SK-MEL-5 (cell line): ENCODE data around the gene ARMH2. TPM values are rescaled to one million over a fixed set of nuclear protein-coding genes. Genes with fewer than 3 reads are reported as not detected.
"Not testable (repeated sequence)": the region's sequence is repeated elsewhere in the genome, so short reads cannot be mapped to it uniquely, and the experiment has no call there.

Experiments used
- DNase-seq: peaks from one replicate; pipeline ENCODE4 v3.0.0-alpha.2; 2016; ENCODE audit warnings: low read depth, low spot score
- in situ Hi-C: cut with HindIII; loops from 2 replicates; pipeline ENCODE4 v1.10.0; 2016; ENCODE audit warnings: low sequenced_read_pairs, high pct_unique_total_duplicates, low pct_unique_long_range_greater_than_20kb
- total RNA-seq: library from RNA; depleted of rRNA; stranded (reverse); fragments of >200 nt; shearing (Covaris generic); gene quantifications from 2 replicates; pipeline ENCODE4 v1.2.3, GENCODE V29; 2014; rRNA removed

The ARMH2 gene
- total RNA-seq, 1 experiment from 2014 or later: not detected

- no peak for DNase-seq
- in situ Hi-C loops: no loop called here
These were observed 45.7 kb downstream of the ARMH2 start for GRCh38 chr6:24752917-24753492.

GRCh38 chr6:24752503-24752902 is 46.2 kb downstream of the ARMH2 start:
- in situ Hi-C loops: no loop called here
- no peak for DNase-seq

- in situ Hi-C loops, DNase-seq: not testable (repeated sequence)
These were observed 47.8 kb downstream of the ARMH2 start for GRCh38 chr6:24750878-24751277.

- in situ Hi-C loops: no loop called here
- DNase-seq: no peak
These were observed 49.4 kb downstream of the ARMH2 start for GRCh38 chr6:24749297-24749696.

Other genes with a start within 250 kb of the ARMH2 start
- gene KIAA0319, start 152.7 kb downstream of the ARMH2 start, total RNA-seq: 0.03 and 0.11 TPM in 2 replicates
- 22.0 and 27.1 TPM in 2 replicates for gene TDP2, start 132.0 kb downstream of the ARMH2 start, total RNA-seq
- 27.6 and 34.1 TPM in 2 replicates for gene ACOT13, start 131.8 kb downstream of the ARMH2 start, total RNA-seq
- 108 and 114 TPM in 2 replicates for gene C6orf62, start 79.8 kb downstream of the ARMH2 start, total RNA-seq
- 74.8 and 78.1 TPM in 2 replicates for gene GMNN, start 24.0 kb downstream of the ARMH2 start, total RNA-seq
- 6.7 and 7.4 TPM in 2 replicates for gene RIPOR2, start 137.0 kb upstream of the ARMH2 start, total RNA-seq